Suprapubic skin (tissue), 4 donors: ENCODE results near the gene FBXL20. TPM values are rescaled to one million over a fixed set of nuclear protein-coding genes. Genes with fewer than 3 reads are reported as not detected.

ENCODE experiments used
- DNase-seq, 2 donors: peaks; one replicate each; pipeline ENCODE4 v3.0.0-alpha.2; 2019; ENCODE audit warnings: low spot score in 2 of 2
- H3K27ac ChIP-seq: fragments of 200-600 bp; sonication (generic); one replicate; pipeline ENCODE4 v1.5.1; 2019
- H3K27me3 ChIP-seq: fragments of 200-600 bp; sonication (generic); one replicate; pipeline ENCODE4 v1.5.1; 2019
- H3K36me3 ChIP-seq: fragments of 200-600 bp; sonication (generic); one replicate; pipeline ENCODE4 v1.5.1; 2019
- H3K4me1 ChIP-seq: fragments of 200-600 bp; sonication (generic); one replicate; pipeline ENCODE4 v1.5.1; 2019
- H3K4me3 ChIP-seq: fragments of 200-600 bp; sonication (generic); one replicate; pipeline ENCODE4 v1.5.1; 2019; ENCODE audit warnings: mild to moderate bottlenecking
- H3K9me3 ChIP-seq: fragments of 200-600 bp; sonication (generic); one replicate; pipeline ENCODE4 v1.5.1; 2019
- EP300 ChIP-seq: sonication (generic); formaldehyde crosslinking; IDR thresholded peaks from one replicate; pipeline ENCODE4 v1.6.1; 2017; ENCODE audit warnings: antibody characterized with exemption
- POLR2A ChIP-seq, 2 donors: fragments of 450-650 bp; IDR thresholded peaks; one replicate each; pipeline ENCODE4 v1.6.1; 2017; ENCODE audit warnings: antibody characterized with exemption in 2 of 2, mild to moderate bottlenecking in 2 of 2, moderate library complexity in 2 of 2
- POLR2AphosphoS5 ChIP-seq, 3 donors: sonication (generic); formaldehyde crosslinking; IDR thresholded peaks; one replicate each; pipeline ENCODE4 v1.6.1; 2017; ENCODE audit warnings: antibody characterized with exemption in 3 of 3
- WGBS: methylation state at CpG from one replicate; pipeline ENCODE4 v1.1.5; 2018; 5-methylcytosine and 5-hydroxymethylcytosine counted together
- total RNA-seq, 4 donors: library from RNA; depleted of rRNA; stranded (reverse); fragments of >200 nt; gene quantifications; one replicate each; pipeline ENCODE4 v1.1.0, GENCODE V29; 2016
- TF ChIP-seq, protein P1 (sequence below), 2 donors: fragments of 200-600 bp in 1 of 2; fragments of 450-650 bp in 1 of 2; sonication (generic) in 1 of 2; IDR thresholded peaks; one replicate each; pipeline ENCODE4 v1.5.1; 2016 to 2019; ENCODE audit warnings: antibody characterized with exemption in 2 of 2, mild to moderate bottlenecking in 1 of 2, moderate library complexity in 1 of 2

Gene FBXL20
- total RNA-seq, 4 donors from 2014 or later: 21.0 to 40.7 (median 26.4) TPM

GRCh38 chr17:39402244-39402889 is 941 bp upstream of the FBXL20 start:
- Histone ChIP-seq H3K36me3 (peaks cover 9% of the 10 kb centered on the region), H3K27me3 (no peaks in the 10 kb centered on the region), H3K4me1 (peaks cover 27% of the 10 kb centered on the region), H3K9me3 (no peaks in the 10 kb centered on the region), H3K27ac (peak overlapping the region; percentile 95), H3K4me3 (peak overlapping the region; percentile 93)
- peak; percentile 94 for DNase-seq
- TF ChIP-seq, protein P1, sequence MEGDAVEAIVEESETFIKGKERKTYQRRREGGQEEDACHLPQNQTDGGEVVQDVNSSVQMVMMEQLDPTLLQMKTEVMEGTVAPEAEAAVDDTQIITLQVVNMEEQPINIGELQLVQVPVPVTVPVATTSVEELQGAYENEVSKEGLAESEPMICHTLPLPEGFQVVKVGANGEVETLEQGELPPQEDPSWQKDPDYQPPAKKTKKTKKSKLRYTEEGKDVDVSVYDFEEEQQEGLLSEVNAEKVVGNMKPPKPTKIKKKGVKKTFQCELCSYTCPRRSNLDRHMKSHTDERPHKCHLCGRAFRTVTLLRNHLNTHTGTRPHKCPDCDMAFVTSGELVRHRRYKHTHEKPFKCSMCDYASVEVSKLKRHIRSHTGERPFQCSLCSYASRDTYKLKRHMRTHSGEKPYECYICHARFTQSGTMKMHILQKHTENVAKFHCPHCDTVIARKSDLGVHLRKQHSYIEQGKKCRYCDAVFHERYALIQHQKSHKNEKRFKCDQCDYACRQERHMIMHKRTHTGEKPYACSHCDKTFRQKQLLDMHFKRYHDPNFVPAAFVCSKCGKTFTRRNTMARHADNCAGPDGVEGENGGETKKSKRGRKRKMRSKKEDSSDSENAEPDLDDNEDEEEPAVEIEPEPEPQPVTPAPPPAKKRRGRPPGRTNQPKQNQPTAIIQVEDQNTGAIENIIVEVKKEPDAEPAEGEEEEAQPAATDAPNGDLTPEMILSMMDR (IDR thresholded peaks at IDR 0.05): no peak
- 0% methylated on average over 15 of the region's 53 CpGs for WGBS

GRCh38 chr17:39400547-39401411 is 647 bp downstream of the FBXL20 start:
- 2% methylated on average over 20 of the region's 46 CpGs for WGBS

GRCh38 chr17:39399791-39400190 is 1.6 kb downstream of the FBXL20 start:
- no peak overlapping the region for H3K27ac ChIP-seq
- H3K27me3 ChIP-seq: no peaks in the 10 kb centered on the region
- no peaks in the 10 kb centered on the region for H3K36me3 ChIP-seq
- H3K9me3 ChIP-seq: no peaks in the 10 kb centered on the region
- no peak for TF ChIP-seq POLR2AphosphoS5 (IDR thresholded peaks at IDR 0.05)
- TF ChIP-seq EP300: no peak
- TF ChIP-seq POLR2A (IDR thresholded peaks at IDR 0.05): no peak
- TF ChIP-seq, protein P1 (IDR thresholded peaks at IDR 0.05): no peak
- peaks cover 27% of the 10 kb centered on the region for H3K4me1 ChIP-seq
- no peak for DNase-seq
- H3K4me3 ChIP-seq: peak overlapping the region; percentile 93
- WGBS: 41% methylated on average over 4 of the region's 4 CpGs

More at GRCh38 chr17:39400547-39401411, 647 bp downstream of the FBXL20 start:
- H3K4me1 ChIP-seq: peaks cover 27% of the 10 kb centered on the region
- TF ChIP-seq, protein P1 (IDR thresholded peaks at IDR 0.05): no peak
- TF ChIP-seq EP300: no peak
- no peak for TF ChIP-seq POLR2AphosphoS5 (IDR thresholded peaks at IDR 0.05)
- TF ChIP-seq POLR2A (IDR thresholded peaks at IDR 0.05): no peak
- peak overlapping the region; percentile 93 for H3K4me3 ChIP-seq
- H3K27ac ChIP-seq: peak overlapping the region; percentile 95
- no peaks in the 10 kb centered on the region for H3K27me3 ChIP-seq
- H3K36me3 ChIP-seq: peaks cover 5% of the 10 kb centered on the region
- DNase-seq: peak; percentile 69 to 81
- H3K9me3 ChIP-seq: no peaks in the 10 kb centered on the region

- TF ChIP-seq POLR2AphosphoS5 (IDR thresholded peaks at IDR 0.05) (no peak), EP300 (no peak), POLR2A (IDR thresholded peaks at IDR 0.05) (no peak)
- TF ChIP-seq, protein P1 (IDR thresholded peaks at IDR 0.05): no peak
- no peaks in the 10 kb centered on the region for H3K27me3 ChIP-seq
- no peaks in the 10 kb centered on the region for H3K36me3 ChIP-seq
- DNase-seq: no peak
- no peak overlapping the region for H3K4me3 ChIP-seq
- no peak overlapping the region for H3K27ac ChIP-seq
- 52% methylated on average over 2 of the region's 2 CpGs for WGBS
- H3K4me1 ChIP-seq: peaks cover 11% of the 10 kb centered on the region
- H3K9me3 ChIP-seq: no peaks in the 10 kb centered on the region
These were observed 7.7 kb downstream of the FBXL20 start for GRCh38 chr17:39393736-39394135.

DNA sequence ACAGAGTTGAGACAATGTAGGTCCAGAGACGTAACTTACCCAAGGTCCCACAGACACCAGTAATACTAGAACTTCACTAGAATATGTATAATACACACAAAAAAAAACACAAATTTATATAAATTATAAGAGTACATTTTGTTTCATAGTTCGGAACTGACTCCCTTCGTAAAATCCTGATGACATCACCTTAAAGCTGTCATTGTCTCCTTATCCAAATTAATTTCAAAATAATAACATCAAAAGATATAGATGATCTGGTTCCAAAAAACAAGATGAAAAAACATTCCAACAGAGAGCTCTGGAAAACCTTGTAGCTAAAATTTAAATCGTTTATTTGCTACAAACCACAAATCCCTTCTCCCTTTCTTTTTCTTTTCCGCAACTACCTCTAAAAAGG is 10.0 kb downstream of the FBXL20 start:
- no peak for TF ChIP-seq POLR2AphosphoS5 (IDR thresholded peaks at IDR 0.05)
- no peak for TF ChIP-seq POLR2A (IDR thresholded peaks at IDR 0.05)
- TF ChIP-seq EP300: no peak
- TF ChIP-seq, protein P1 (IDR thresholded peaks at IDR 0.05): no peak
- Histone ChIP-seq H3K36me3 (peaks cover 7% of the 10 kb centered on the region), H3K4me1 (peaks cover 5% of the 10 kb centered on the region), H3K27me3 (no peaks in the 10 kb centered on the region), H3K4me3 (no peak overlapping the region), H3K27ac (no peak overlapping the region), H3K9me3 (no peaks in the 10 kb centered on the region)
- DNase-seq: no peak
- WGBS: 89% methylated on average over 5 of the region's 5 CpGs
